ENCODE data around the gene NUP107. TPM values are rescaled to one million over a fixed set of nuclear protein-coding genes. Genes with fewer than 3 reads are reported as not detected.

Gene NUP107
- total RNA-seq, 2 experiments from 2014 or later, result 106 to 126 TPM

GRCh38 chr12:68746572-68747180 is 59.9 kb downstream of the NUP107 start:
- peak overlapping the region; percentile 59 for H3K27ac ChIP-seq (ENCODE audit: low read depth, low read length, poor library complexity, severe bottlenecking)
- CTCF ChIA-PET (ENCODE audit: unreplicated experiment), result interaction anchor here (0.6 to 1.3 kb wide), 3 partner anchors 15 to 25 kb away, joined by 3 read pairs; no protein-coding TSS in a partner anchor
- no peaks in the 10 kb centered on the region for H3K9me2 ChIP-seq (ENCODE audit: insufficient read depth, low read length)
- intact Hi-C loops (cut with micrococcal nuclease; ENCODE audit: unreplicated experiment), result loop anchor here (1.0 to 10.0 kb wide), 4 partner anchors 26 to 392 kb away; partner anchors contain the start of gene RAP1B
- H2AFZ ChIP-seq (ENCODE audit: low read length), result peak overlapping the region; percentile 96; the same call in 1 of the 2 replicates
- no peaks in the 10 kb centered on the region for H3K9me3 ChIP-seq (ENCODE audit: low read length)
- peaks cover 43% of the 10 kb centered on the region for H3K79me2 ChIP-seq (ENCODE audit: insufficient read depth, low read depth, low read length)
- H3K4me2 ChIP-seq (ENCODE audit: low read length), result peak overlapping the region; percentile 82
- no TSS peak for BruUV-seq (replicated peaks)
- H3K4me3 ChIP-seq (ENCODE audit: low read depth, low read length, poor library complexity, severe bottlenecking), result peak overlapping the region; percentile 92
- DNase-seq (ENCODE audit: low spot score), result peak; percentile 33
- H4K20me1 ChIP-seq (ENCODE audit: insufficient read depth, low read length), result no peaks in the 10 kb centered on the region
- H3K4me1 ChIP-seq (ENCODE audit: insufficient read depth, low read length, poor library complexity, severe bottlenecking), result peaks cover 46% of the 10 kb centered on the region
- H3K36me3 ChIP-seq (ENCODE audit: insufficient read depth, low read length), result peaks cover 67% of the 10 kb centered on the region
- TF ChIP-seq CTCF (conservative IDR thresholded peaks at IDR 0.05; ENCODE audit: low read length) (no peak), EZH2phosphoT487 (IDR thresholded peaks at IDR 0.05; ENCODE audit: borderline replicate concordance, low read depth, low read length) (no peak)
- POLR2A ChIA-PET, result interaction anchor here (0.6 to 3.0 kb wide), 17 partner anchors 15 to 165 kb away, joined by 3 to 20 read pairs (median 4); partner anchors contain the start of gene MDM2

GRCh38 chr12:68749443-68749842 is 62.7 kb downstream of the NUP107 start:
- peak overlapping the region; percentile 92 for H3K4me3 ChIP-seq (ENCODE audit: low read depth, low read length, poor library complexity, severe bottlenecking)
- peak overlapping the region; percentile 59 for H3K27ac ChIP-seq (ENCODE audit: low read depth, low read length, poor library complexity, severe bottlenecking)
- no peaks in the 10 kb centered on the region for H4K20me1 ChIP-seq (ENCODE audit: insufficient read depth, low read length)
- ChIA-PET CTCF (ENCODE audit: unreplicated experiment) (no interaction called here), POLR2A (interaction anchor here (0.5 to 1.0 kb wide), 3 partner anchors 25 to 54 kb away, joined by 3 read pairs; no protein-coding TSS in a partner anchor)
- H2AFZ ChIP-seq (ENCODE audit: low read length), result no peak overlapping the region
- no TSS peak for BruUV-seq (replicated peaks)
- intact Hi-C loops (cut with micrococcal nuclease; ENCODE audit: unreplicated experiment), result loop anchor here (5.0 to 10.0 kb wide), 2 partner anchors 137 to 395 kb away; partner anchors contain the start of gene RAP1B
- peaks cover 37% of the 10 kb centered on the region for H3K4me1 ChIP-seq (ENCODE audit: insufficient read depth, low read length, poor library complexity, severe bottlenecking)
- peak; percentile 21 for DNase-seq (ENCODE audit: low spot score)
- no peaks in the 10 kb centered on the region for H3K9me2 ChIP-seq (ENCODE audit: insufficient read depth, low read length)
- H3K4me2 ChIP-seq (ENCODE audit: low read length), result peak overlapping the region; percentile 82
- H3K9me3 ChIP-seq (ENCODE audit: low read length), result no peaks in the 10 kb centered on the region
- H3K36me3 ChIP-seq (ENCODE audit: insufficient read depth, low read length), result peaks cover 73% of the 10 kb centered on the region
- peaks cover 46% of the 10 kb centered on the region for H3K79me2 ChIP-seq (ENCODE audit: insufficient read depth, low read depth, low read length)
- TF ChIP-seq CTCF (conservative IDR thresholded peaks at IDR 0.05; ENCODE audit: low read length) (no peak), EZH2phosphoT487 (IDR thresholded peaks at IDR 0.05; ENCODE audit: borderline replicate concordance, low read depth, low read length) (no peak)

GRCh38 chr12:68749861-68750260 is 63.1 kb downstream of the NUP107 start:
- Histone ChIP-seq H4K20me1 (ENCODE audit: insufficient read depth, low read length) (no peaks in the 10 kb centered on the region), H3K4me1 (ENCODE audit: insufficient read depth, low read length, poor library complexity, severe bottlenecking) (peaks cover 33% of the 10 kb centered on the region), H3K4me3 (ENCODE audit: low read depth, low read length, poor library complexity, severe bottlenecking) (peak overlapping the region; percentile 92), H3K79me2 (ENCODE audit: insufficient read depth, low read depth, low read length) (peaks cover 46% of the 10 kb centered on the region), H2AFZ (ENCODE audit: low read length) (no peak overlapping the region), H3K4me2 (ENCODE audit: low read length) (peak overlapping the region; percentile 82), H3K9me3 (ENCODE audit: low read length) (no peaks in the 10 kb centered on the region), H3K27ac (ENCODE audit: low read depth, low read length, poor library complexity, severe bottlenecking) (peak overlapping the region; percentile 59), H3K9me2 (ENCODE audit: insufficient read depth, low read length) (no peaks in the 10 kb centered on the region), H3K36me3 (ENCODE audit: insufficient read depth, low read length) (peaks cover 77% of the 10 kb centered on the region)
- BruUV-seq (replicated peaks), result no TSS peak
- TF ChIP-seq EZH2phosphoT487 (IDR thresholded peaks at IDR 0.05; ENCODE audit: borderline replicate concordance, low read depth, low read length), result no peak
- no peak for TF ChIP-seq CTCF (conservative IDR thresholded peaks at IDR 0.05; ENCODE audit: low read length)
- POLR2A ChIA-PET, result interaction anchor here (0.5 to 1.0 kb wide), 3 partner anchors 24 to 54 kb away, joined by 3 read pairs; no protein-coding TSS in a partner anchor
- no peak for DNase-seq (ENCODE audit: low spot score)
- intact Hi-C loops (cut with micrococcal nuclease; ENCODE audit: unreplicated experiment), result loop anchor here (5.0 to 10.0 kb wide), 2 partner anchors 138 to 395 kb away; partner anchors contain the start of gene RAP1B
- CTCF ChIA-PET (ENCODE audit: unreplicated experiment), result no interaction called here

All from OCI-LY7 (cell line).